ENCODE data around the gene PLS3.

PLS3 gene

GRCh38 chrX:115591856-115592842, 31.2 kb downstream of the PLS3 start:
- no peak overlapping the region for H3K9ac ChIP-seq (ENCODE audit: low read depth, low read length)
- H3K36me3 ChIP-seq (ENCODE audit: insufficient read depth, low read length): no peaks in the 10 kb centered on the region
- peaks cover 17% of the 10 kb centered on the region for H3K4me1 ChIP-seq (ENCODE audit: control insufficient read depth, insufficient read depth, low read length)
- no peaks in the 10 kb centered on the region for H3K9me3 ChIP-seq (replicated peaks; ENCODE audit: low read length)
- H3K4me3 ChIP-seq (ENCODE audit: low read length): no peak overlapping the region
- peaks cover 18% of the 10 kb centered on the region for H3K27me3 ChIP-seq (ENCODE audit: control insufficient read depth, insufficient read depth, low read length)
- H3K4me2 ChIP-seq (ENCODE audit: low read length): peak overlapping the region; percentile 1

- Histone ChIP-seq H3K4me3 (ENCODE audit: low read length) (no peak overlapping the region), H3K4me2 (ENCODE audit: low read length) (peak overlapping the region; percentile 21), H3K9me3 (replicated peaks; ENCODE audit: low read length) (no peaks in the 10 kb centered on the region), H3K9ac (ENCODE audit: low read depth, low read length) (no peak overlapping the region), H3K4me1 (ENCODE audit: control insufficient read depth, insufficient read depth, low read length) (peaks cover 17% of the 10 kb centered on the region), H3K27me3 (ENCODE audit: control insufficient read depth, insufficient read depth, low read length) (peaks cover 18% of the 10 kb centered on the region), H3K36me3 (ENCODE audit: insufficient read depth, low read length) (no peaks in the 10 kb centered on the region)
Measured at GRCh38 chrX:115592997-115593734, 32.2 kb downstream of the PLS3 start.

GRCh38 chrX:115595049-115595448, 34.1 kb downstream of the PLS3 start:
- Histone ChIP-seq H3K9me3 (replicated peaks; ENCODE audit: low read length) (no peaks in the 10 kb centered on the region), H3K4me1 (ENCODE audit: control insufficient read depth, insufficient read depth, low read length) (peaks cover 17% of the 10 kb centered on the region), H3K27me3 (ENCODE audit: control insufficient read depth, insufficient read depth, low read length) (peaks cover 19% of the 10 kb centered on the region), H3K9ac (ENCODE audit: low read depth, low read length) (no peak overlapping the region), H3K4me2 (ENCODE audit: low read length) (peak overlapping the region; percentile 39), H3K36me3 (ENCODE audit: insufficient read depth, low read length) (no peaks in the 10 kb centered on the region), H3K4me3 (ENCODE audit: low read length) (no peak overlapping the region)

GRCh38 chrX:115598556-115598955, 37.6 kb downstream of the PLS3 start:
- Histone ChIP-seq H3K36me3 (ENCODE audit: insufficient read depth, low read length) (no peaks in the 10 kb centered on the region), H3K4me2 (ENCODE audit: low read length) (no peak overlapping the region), H3K9me3 (replicated peaks; ENCODE audit: low read length) (no peaks in the 10 kb centered on the region), H3K4me1 (ENCODE audit: control insufficient read depth, insufficient read depth, low read length) (peaks cover 4% of the 10 kb centered on the region), H3K4me3 (ENCODE audit: low read length) (no peak overlapping the region), H3K9ac (ENCODE audit: low read depth, low read length) (no peak overlapping the region), H3K27me3 (ENCODE audit: control insufficient read depth, insufficient read depth, low read length) (peaks cover 15% of the 10 kb centered on the region)

GRCh38 chrX:115602308-115602707, 41.3 kb downstream of the PLS3 start:
- no peak overlapping the region for H3K4me3 ChIP-seq (ENCODE audit: low read length)
- no peaks in the 10 kb centered on the region for H3K4me1 ChIP-seq (ENCODE audit: control insufficient read depth, insufficient read depth, low read length)
- no peak overlapping the region for H3K9ac ChIP-seq (ENCODE audit: low read depth, low read length)
- no peaks in the 10 kb centered on the region for H3K36me3 ChIP-seq (ENCODE audit: insufficient read depth, low read length)
- H3K4me2 ChIP-seq (ENCODE audit: low read length): no peak overlapping the region
- peaks cover 5% of the 10 kb centered on the region for H3K27me3 ChIP-seq (ENCODE audit: control insufficient read depth, insufficient read depth, low read length)
- no peaks in the 10 kb centered on the region for H3K9me3 ChIP-seq (replicated peaks; ENCODE audit: low read length)

GRCh38 chrX:115602729-115603389, 41.9 kb downstream of the PLS3 start:
- Histone ChIP-seq H3K9me3 (replicated peaks; ENCODE audit: low read length) (no peaks in the 10 kb centered on the region), H3K36me3 (ENCODE audit: insufficient read depth, low read length) (no peaks in the 10 kb centered on the region), H3K9ac (ENCODE audit: low read depth, low read length) (no peak overlapping the region), H3K4me3 (ENCODE audit: low read length) (no peak overlapping the region), H3K27me3 (ENCODE audit: control insufficient read depth, insufficient read depth, low read length) (peaks cover 5% of the 10 kb centered on the region), H3K4me2 (ENCODE audit: low read length) (no peak overlapping the region), H3K4me1 (ENCODE audit: control insufficient read depth, insufficient read depth, low read length) (no peaks in the 10 kb centered on the region)

GRCh38 chrX:115603534-115604074, 42.6 kb downstream of the PLS3 start:
- no peaks in the 10 kb centered on the region for H3K36me3 ChIP-seq (ENCODE audit: insufficient read depth, low read length)

GRCh38 chrX:115606861-115607260, 45.9 kb downstream of the PLS3 start:
- Histone ChIP-seq H3K4me3 (ENCODE audit: low read length) (no peak overlapping the region), H3K4me2 (ENCODE audit: low read length) (no peak overlapping the region)

More at GRCh38 chrX:115603534-115604074, 42.6 kb downstream of the PLS3 start:
- no peaks in the 10 kb centered on the region for H3K9me3 ChIP-seq (replicated peaks; ENCODE audit: low read length)
- no peak overlapping the region for H3K4me3 ChIP-seq (ENCODE audit: low read length)
- H3K4me2 ChIP-seq (ENCODE audit: low read length): no peak overlapping the region
- peaks cover 5% of the 10 kb centered on the region for H3K27me3 ChIP-seq (ENCODE audit: control insufficient read depth, insufficient read depth, low read length)
- H3K4me1 ChIP-seq (ENCODE audit: control insufficient read depth, insufficient read depth, low read length): no peaks in the 10 kb centered on the region
- H3K9ac ChIP-seq (ENCODE audit: low read depth, low read length): no peak overlapping the region

GRCh38 chrX:115609621-115610020, 48.6 kb downstream of the PLS3 start:
- H3K9me3 ChIP-seq (replicated peaks; ENCODE audit: low read length): no peaks in the 10 kb centered on the region
- H3K4me3 ChIP-seq (ENCODE audit: low read length): no peak overlapping the region
- H3K4me1 ChIP-seq (ENCODE audit: control insufficient read depth, insufficient read depth, low read length): peaks cover 10% of the 10 kb centered on the region
- H3K36me3 ChIP-seq (ENCODE audit: insufficient read depth, low read length): no peaks in the 10 kb centered on the region
- no peaks in the 10 kb centered on the region for H3K27me3 ChIP-seq (ENCODE audit: control insufficient read depth, insufficient read depth, low read length)
- no peak overlapping the region for H3K9ac ChIP-seq (ENCODE audit: low read depth, low read length)
- no peak overlapping the region for H3K4me2 ChIP-seq (ENCODE audit: low read length)

More at GRCh38 chrX:115606861-115607260, 45.9 kb downstream of the PLS3 start:
- Histone ChIP-seq H3K27me3 (ENCODE audit: control insufficient read depth, insufficient read depth, low read length) (no peaks in the 10 kb centered on the region), H3K4me1 (ENCODE audit: control insufficient read depth, insufficient read depth, low read length) (peaks cover 5% of the 10 kb centered on the region), H3K36me3 (ENCODE audit: insufficient read depth, low read length) (no peaks in the 10 kb centered on the region), H3K9ac (ENCODE audit: low read depth, low read length) (no peak overlapping the region), H3K9me3 (replicated peaks; ENCODE audit: low read length) (no peaks in the 10 kb centered on the region)

- Histone ChIP-seq H3K4me3 (ENCODE audit: low read length) (peak overlapping the region; percentile 14), H3K9ac (ENCODE audit: low read depth, low read length) (peak overlapping the region; percentile 73), H3K36me3 (ENCODE audit: insufficient read depth, low read length) (no peaks in the 10 kb centered on the region), H3K9me3 (replicated peaks; ENCODE audit: low read length) (no peaks in the 10 kb centered on the region), H3K4me1 (ENCODE audit: control insufficient read depth, insufficient read depth, low read length) (peaks cover 26% of the 10 kb centered on the region), H3K27me3 (ENCODE audit: control insufficient read depth, insufficient read depth, low read length) (peaks cover 18% of the 10 kb centered on the region), H3K4me2 (ENCODE audit: low read length) (peak overlapping the region; percentile 72)
Measured at GRCh38 chrX:115616943-115617563, 56.1 kb downstream of the PLS3 start.
